Astrocyte (in vitro differentiated cells and primary cell): ENCODE results near the gene ARF1.

Experiments used
- EZH2 ChIP-seq: IDR thresholded peaks from 2 replicates; pipeline ENCODE4 v1.6.1; 2012; ENCODE audit warnings: mild to moderate bottlenecking, low read length, inconsistent platforms; ENCODE audit not compliant: insufficient read depth
- TF ChIP-seq, protein P1 (sequence below): IDR thresholded peaks from 2 replicates; pipeline ENCODE4 v1.5.1; 2011; ENCODE audit warnings: low read depth, mild to moderate bottlenecking, inconsistent platforms, low read length, moderate library complexity; ENCODE audit not compliant: insufficient read depth

DNA sequence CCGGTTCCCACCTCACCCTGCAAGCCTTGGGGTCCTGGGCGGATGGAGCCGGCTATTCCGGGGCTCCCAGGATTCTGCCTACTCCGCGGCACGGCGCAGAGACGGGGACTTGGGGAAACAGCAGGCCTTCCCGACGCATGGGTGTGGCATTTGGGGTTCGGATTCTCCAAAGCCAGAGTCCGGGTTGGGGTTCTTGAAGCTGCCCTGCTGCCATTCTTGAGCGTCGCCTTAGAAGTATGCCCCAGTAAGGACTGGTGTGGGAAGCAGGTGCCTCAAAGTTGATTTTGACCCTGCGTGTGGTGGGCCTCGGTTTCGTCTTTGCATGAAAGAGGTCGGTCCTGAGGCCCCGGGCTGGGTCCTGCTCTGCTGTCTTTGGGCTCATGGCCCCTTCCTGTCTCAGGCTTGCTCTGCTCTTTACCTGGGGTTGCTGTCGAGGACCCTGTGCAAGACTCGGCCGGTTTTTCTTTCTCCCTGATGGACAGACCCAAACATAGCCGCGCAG lies 58.3 kb downstream of the ARF1 start:
- TF ChIP-seq, protein P1, sequence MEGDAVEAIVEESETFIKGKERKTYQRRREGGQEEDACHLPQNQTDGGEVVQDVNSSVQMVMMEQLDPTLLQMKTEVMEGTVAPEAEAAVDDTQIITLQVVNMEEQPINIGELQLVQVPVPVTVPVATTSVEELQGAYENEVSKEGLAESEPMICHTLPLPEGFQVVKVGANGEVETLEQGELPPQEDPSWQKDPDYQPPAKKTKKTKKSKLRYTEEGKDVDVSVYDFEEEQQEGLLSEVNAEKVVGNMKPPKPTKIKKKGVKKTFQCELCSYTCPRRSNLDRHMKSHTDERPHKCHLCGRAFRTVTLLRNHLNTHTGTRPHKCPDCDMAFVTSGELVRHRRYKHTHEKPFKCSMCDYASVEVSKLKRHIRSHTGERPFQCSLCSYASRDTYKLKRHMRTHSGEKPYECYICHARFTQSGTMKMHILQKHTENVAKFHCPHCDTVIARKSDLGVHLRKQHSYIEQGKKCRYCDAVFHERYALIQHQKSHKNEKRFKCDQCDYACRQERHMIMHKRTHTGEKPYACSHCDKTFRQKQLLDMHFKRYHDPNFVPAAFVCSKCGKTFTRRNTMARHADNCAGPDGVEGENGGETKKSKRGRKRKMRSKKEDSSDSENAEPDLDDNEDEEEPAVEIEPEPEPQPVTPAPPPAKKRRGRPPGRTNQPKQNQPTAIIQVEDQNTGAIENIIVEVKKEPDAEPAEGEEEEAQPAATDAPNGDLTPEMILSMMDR: no peak
- no peak for TF ChIP-seq EZH2
